SK-N-SH treated with all-trans-retinoic acid at 6 μM for 48 hours (cell line): ENCODE measurements around the gene C5.

Experiments used
- CREB5 ChIP-seq: fragments of 250-450 bp; sonication (Bioruptor Pico); IDR thresholded peaks from 2 replicates; pipeline ENCODE4 v1.5.1; 2020; ENCODE audit warnings: low read depth, mild to moderate bottlenecking, moderate library complexity
- ESRRG ChIP-seq: fragments of 250-450 bp; sonication (Bioruptor Pico); IDR thresholded peaks from 2 replicates; pipeline ENCODE4 v1.6.1; 2021; ENCODE audit warnings: mild to moderate bottlenecking
- GLIS3 ChIP-seq: fragments of 250-450 bp; sonication (Bioruptor Pico); IDR thresholded peaks from 2 replicates; pipeline ENCODE4 v1.5.0; 2020; ENCODE audit warnings: mild to moderate bottlenecking, moderate library complexity
- PPARA ChIP-seq: fragments of 250-450 bp; sonication (Bioruptor Pico); IDR thresholded peaks from 2 replicates; pipeline ENCODE4 v1.5.0; 2020; ENCODE audit warnings: mild to moderate bottlenecking, borderline replicate concordance
- RARB ChIP-seq: fragments of 250-450 bp; sonication (Bioruptor Pico); IDR thresholded peaks from 2 replicates; pipeline ENCODE4 v1.8.0; 2021; ENCODE audit warnings: mild to moderate bottlenecking, moderate library complexity
- ZFP3 ChIP-seq: fragments of 250-450 bp; sonication (Bioruptor Pico); IDR thresholded peaks from 2 replicates; pipeline ENCODE4 v1.5.0; 2020; ENCODE audit warnings: mild to moderate bottlenecking, moderate library complexity
- TF ChIP-seq, protein P1 (sequence below): fragments of 250-450 bp; sonication (Bioruptor Pico); IDR thresholded peaks from 2 replicates; pipeline ENCODE4 v1.8.0; 2020; ENCODE audit warnings: mild to moderate bottlenecking, moderate library complexity, borderline replicate concordance

DNA sequence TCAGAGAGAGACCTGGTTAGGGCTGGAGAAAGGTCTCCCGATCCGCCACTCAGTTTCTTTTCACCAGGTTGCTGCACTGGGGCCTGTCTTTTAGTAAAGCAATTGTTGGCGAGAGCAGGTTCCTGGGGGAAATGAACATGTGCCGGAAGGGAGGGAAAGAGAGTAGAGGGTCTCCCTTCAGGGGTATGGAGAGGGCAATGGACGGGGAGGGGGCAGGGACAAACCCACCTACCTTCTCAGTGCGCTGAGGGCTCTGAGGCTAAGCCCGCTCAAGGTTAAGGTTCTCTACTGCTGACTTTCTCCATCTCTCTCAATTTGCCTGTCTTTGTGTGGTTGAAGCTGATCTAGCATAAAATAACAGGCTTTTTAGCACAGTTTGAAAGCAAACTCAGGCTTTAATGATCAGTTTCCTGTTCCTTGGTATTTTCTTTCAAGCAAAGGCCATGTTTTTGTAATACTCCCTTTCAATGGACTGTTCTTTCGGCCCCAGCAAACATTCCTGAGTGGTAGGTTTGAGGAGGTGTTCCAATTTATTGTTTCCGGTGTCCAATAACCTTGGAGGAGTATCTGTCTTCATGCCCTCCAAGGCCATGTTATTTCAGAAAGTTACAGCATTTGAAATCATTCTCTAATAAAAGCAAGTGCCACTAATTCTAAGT is 98.0 kb downstream of the C5 start:
- no peak for TF ChIP-seq GLIS3 (CRISPR knock-in tag)
- no peak for TF ChIP-seq PPARA
- TF ChIP-seq CREB5 (CRISPR knock-in tag): no peak
- TF ChIP-seq, protein P1, sequence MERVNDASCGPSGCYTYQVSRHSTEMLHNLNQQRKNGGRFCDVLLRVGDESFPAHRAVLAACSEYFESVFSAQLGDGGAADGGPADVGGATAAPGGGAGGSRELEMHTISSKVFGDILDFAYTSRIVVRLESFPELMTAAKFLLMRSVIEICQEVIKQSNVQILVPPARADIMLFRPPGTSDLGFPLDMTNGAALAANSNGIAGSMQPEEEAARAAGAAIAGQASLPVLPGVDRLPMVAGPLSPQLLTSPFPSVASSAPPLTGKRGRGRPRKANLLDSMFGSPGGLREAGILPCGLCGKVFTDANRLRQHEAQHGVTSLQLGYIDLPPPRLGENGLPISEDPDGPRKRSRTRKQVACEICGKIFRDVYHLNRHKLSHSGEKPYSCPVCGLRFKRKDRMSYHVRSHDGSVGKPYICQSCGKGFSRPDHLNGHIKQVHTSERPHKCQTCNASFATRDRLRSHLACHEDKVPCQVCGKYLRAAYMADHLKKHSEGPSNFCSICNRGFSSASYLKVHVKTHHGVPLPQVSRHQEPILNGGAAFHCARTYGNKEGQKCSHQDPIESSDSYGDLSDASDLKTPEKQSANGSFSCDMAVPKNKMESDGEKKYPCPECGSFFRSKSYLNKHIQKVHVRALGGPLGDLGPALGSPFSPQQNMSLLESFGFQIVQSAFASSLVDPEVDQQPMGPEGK (CRISPR knock-in tag): no peak
- TF ChIP-seq ESRRG (CRISPR knock-in tag): no peak
- no peak for TF ChIP-seq RARB (CRISPR knock-in tag)
- TF ChIP-seq ZFP3 (CRISPR knock-in tag): no peak
